Gastroesophageal sphincter (tissue), 4 donors: ENCODE data around the gene WASHC4. TPM values are rescaled to one million over a fixed set of nuclear protein-coding genes. Genes with fewer than 3 reads are reported as not detected.

ENCODE experiments used
- ATAC-seq: fragments of 150-250 bp; one replicate; pipeline ENCODE4 v1.9.1; 2016; ENCODE audit warnings: mild to moderate bottlenecking, moderate library complexity
- H3K27ac ChIP-seq, 4 donors: fragments of 200-600 bp; sonication (generic) in 3 of 4; 1 replicate in 3 of 4; 2 replicates in 1 of 4; pipeline ENCODE4 v1.5.1; 2016 to 2019
- H3K27me3 ChIP-seq: fragments of 200-600 bp; sonication (generic); one replicate; pipeline ENCODE4 v1.5.1; 2019
- H3K36me3 ChIP-seq, 2 donors: fragments of 200-600 bp; sonication (generic); one replicate each; pipeline ENCODE4 v1.5.1; 2019; ENCODE audit warnings: control low read depth in 1 of 2
- H3K4me1 ChIP-seq, 3 donors: fragments of 200-600 bp; sonication (generic); 1 replicate in 2 of 3; 2 replicates in 1 of 3; pipeline ENCODE4 v1.5.1; 2016 to 2019; ENCODE audit warnings: control low read depth in 2 of 3
- H3K4me3 ChIP-seq, 2 donors: fragments of 200-600 bp; sonication (generic); one replicate each; pipeline ENCODE4 v1.5.1; 2019; ENCODE audit warnings: mild to moderate bottlenecking in 1 of 2, moderate library complexity in 1 of 2
- H3K9me3 ChIP-seq, 3 donors: fragments of 200-600 bp; sonication (generic); one replicate each; pipeline ENCODE4 v1.5.1; 2017 to 2019; ENCODE audit warnings: control low read depth in 2 of 3
- EP300 ChIP-seq: sonication (generic); formaldehyde crosslinking; IDR thresholded peaks from one replicate; pipeline ENCODE4 v1.6.1; 2017; ENCODE audit warnings: antibody characterized with exemption, mild to moderate bottlenecking
- POLR2A ChIP-seq, 2 donors: fragments of 450-650 bp; IDR thresholded peaks; one replicate each; pipeline ENCODE4 v1.6.1; 2017; ENCODE audit warnings: antibody characterized with exemption in 2 of 2, mild to moderate bottlenecking in 2 of 2, moderate library complexity in 1 of 2
- POLR2AphosphoS5 ChIP-seq: sonication (generic); formaldehyde crosslinking; IDR thresholded peaks from one replicate; pipeline ENCODE4 v1.6.1; 2017; ENCODE audit warnings: antibody characterized with exemption
- WGBS, 2 donors: methylation state at CpG; one replicate each; pipeline ENCODE4 v1.1.5; 2018; ENCODE audit warnings: low coverage in 1 of 2; 5-methylcytosine and 5-hydroxymethylcytosine counted together
- total RNA-seq, 4 donors: library from RNA; depleted of rRNA; stranded (reverse); fragments of >200 nt; gene quantifications; one replicate each; pipeline ENCODE4 v1.1.0, GENCODE V29; 2016
- TF ChIP-seq, protein P1 (sequence below), 4 experiments: fragments of 200-600 bp in 2 of 4; fragments of 450-650 bp in 2 of 4; sonication (generic) in 1 of 4; IDR thresholded peaks; one replicate each; pipeline ENCODE4 v1.5.1; 2017 to 2019; ENCODE audit warnings: antibody characterized with exemption in 4 of 4, mild to moderate bottlenecking in 2 of 4, moderate library complexity in 2 of 4

WASHC4 gene
- total RNA-seq, 4 donors from 2014 or later: 32.7 to 136 (median 53.6) TPM

DNA sequence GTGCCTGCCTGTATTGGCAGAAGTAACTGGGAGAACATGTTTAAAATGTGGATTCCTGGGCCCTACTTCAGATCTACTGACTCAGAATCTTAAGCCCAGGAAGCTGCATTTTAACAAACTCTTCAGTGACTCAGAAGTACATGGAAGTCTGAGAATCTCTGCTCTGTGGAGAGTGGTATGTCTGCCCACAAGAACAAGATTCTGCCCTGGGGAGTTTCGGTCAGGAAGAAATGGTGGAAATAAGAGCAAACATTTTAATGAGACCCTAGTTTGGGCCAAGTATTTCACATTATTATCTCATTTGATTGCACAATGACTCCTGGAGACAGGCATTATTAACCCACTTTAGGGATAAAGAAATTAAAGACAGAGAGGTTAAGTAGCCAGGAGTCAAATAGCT is 31.4 kb upstream of the WASHC4 start:
- H3K27me3 ChIP-seq: no peaks in the 10 kb centered on the region
- H3K27ac ChIP-seq: no peak overlapping the region
- peaks cover 0 to 15% of the 10 kb centered on the region in 2 donors for H3K36me3 ChIP-seq
- TF ChIP-seq POLR2A (IDR thresholded peaks at IDR 0.05) (no peak), EP300 (no peak), POLR2AphosphoS5 (no peak)
- TF ChIP-seq, protein P1, sequence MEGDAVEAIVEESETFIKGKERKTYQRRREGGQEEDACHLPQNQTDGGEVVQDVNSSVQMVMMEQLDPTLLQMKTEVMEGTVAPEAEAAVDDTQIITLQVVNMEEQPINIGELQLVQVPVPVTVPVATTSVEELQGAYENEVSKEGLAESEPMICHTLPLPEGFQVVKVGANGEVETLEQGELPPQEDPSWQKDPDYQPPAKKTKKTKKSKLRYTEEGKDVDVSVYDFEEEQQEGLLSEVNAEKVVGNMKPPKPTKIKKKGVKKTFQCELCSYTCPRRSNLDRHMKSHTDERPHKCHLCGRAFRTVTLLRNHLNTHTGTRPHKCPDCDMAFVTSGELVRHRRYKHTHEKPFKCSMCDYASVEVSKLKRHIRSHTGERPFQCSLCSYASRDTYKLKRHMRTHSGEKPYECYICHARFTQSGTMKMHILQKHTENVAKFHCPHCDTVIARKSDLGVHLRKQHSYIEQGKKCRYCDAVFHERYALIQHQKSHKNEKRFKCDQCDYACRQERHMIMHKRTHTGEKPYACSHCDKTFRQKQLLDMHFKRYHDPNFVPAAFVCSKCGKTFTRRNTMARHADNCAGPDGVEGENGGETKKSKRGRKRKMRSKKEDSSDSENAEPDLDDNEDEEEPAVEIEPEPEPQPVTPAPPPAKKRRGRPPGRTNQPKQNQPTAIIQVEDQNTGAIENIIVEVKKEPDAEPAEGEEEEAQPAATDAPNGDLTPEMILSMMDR (IDR thresholded peaks at IDR 0.05): no peak
- no peaks in the 10 kb centered on the region for H3K9me3 ChIP-seq
- ATAC-seq: no peak
- H3K4me1 ChIP-seq: no peaks in the 10 kb centered on the region
- 83 to 88% methylated on average over 1 of the region's 1 CpG for WGBS, 2 donors
- no peak overlapping the region for H3K4me3 ChIP-seq

- H3K9me3 ChIP-seq: no peaks in the 10 kb centered on the region
- TF ChIP-seq, protein P1 (IDR thresholded peaks at IDR 0.05): no peak
- ATAC-seq: no peak
- no peak overlapping the region for H3K4me3 ChIP-seq
- H3K4me1 ChIP-seq: no peaks in the 10 kb centered on the region
- no peak overlapping the region for H3K27ac ChIP-seq
- no peaks in the 10 kb centered on the region for H3K27me3 ChIP-seq
- 75 to 87% methylated on average over 3 of the region's 3 CpGs for WGBS, 2 donors
- peaks cover 0 to 15% of the 10 kb centered on the region in 2 donors for H3K36me3 ChIP-seq
Measured at GRCh38 chr12:105076913-105077312, 30.6 kb upstream of the WASHC4 start.

DNA sequence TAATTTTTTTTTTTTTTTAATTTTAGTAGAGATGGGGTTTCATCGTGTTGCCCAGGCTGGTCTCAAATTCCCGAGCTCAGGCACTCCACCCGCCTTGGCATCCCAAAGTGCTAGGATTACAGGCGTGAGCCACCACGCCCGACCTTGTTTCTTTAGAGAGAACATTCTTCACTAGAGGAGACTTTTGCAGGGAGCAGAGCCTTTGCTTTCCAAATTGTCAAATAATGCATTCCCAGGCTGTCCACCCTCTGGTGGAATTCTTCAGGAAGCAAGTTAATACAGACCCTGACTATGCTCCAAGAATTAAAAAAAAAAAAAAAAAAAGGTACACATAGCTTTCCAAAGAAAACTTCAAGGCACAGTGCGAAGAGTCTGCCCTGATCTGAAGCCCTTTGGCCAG is 30.1 kb upstream of the WASHC4 start:
- Histone ChIP-seq H3K4me3 (no peak overlapping the region), H3K9me3 (no peaks in the 10 kb centered on the region), H3K36me3 (peaks cover 0 to 15% of the 10 kb centered on the region in 2 donors), H3K27me3 (no peaks in the 10 kb centered on the region), H3K4me1 (no peaks in the 10 kb centered on the region), H3K27ac (no peak overlapping the region)
- no peak for ATAC-seq
- WGBS, 2 donors: 17 to 55% methylated on average over 1 to 2 of the region's 7 CpGs
- TF ChIP-seq EP300 (no peak), POLR2AphosphoS5 (no peak), POLR2A (IDR thresholded peaks at IDR 0.05) (no peak)
- TF ChIP-seq, protein P1 (IDR thresholded peaks at IDR 0.05): no peak

DNA sequence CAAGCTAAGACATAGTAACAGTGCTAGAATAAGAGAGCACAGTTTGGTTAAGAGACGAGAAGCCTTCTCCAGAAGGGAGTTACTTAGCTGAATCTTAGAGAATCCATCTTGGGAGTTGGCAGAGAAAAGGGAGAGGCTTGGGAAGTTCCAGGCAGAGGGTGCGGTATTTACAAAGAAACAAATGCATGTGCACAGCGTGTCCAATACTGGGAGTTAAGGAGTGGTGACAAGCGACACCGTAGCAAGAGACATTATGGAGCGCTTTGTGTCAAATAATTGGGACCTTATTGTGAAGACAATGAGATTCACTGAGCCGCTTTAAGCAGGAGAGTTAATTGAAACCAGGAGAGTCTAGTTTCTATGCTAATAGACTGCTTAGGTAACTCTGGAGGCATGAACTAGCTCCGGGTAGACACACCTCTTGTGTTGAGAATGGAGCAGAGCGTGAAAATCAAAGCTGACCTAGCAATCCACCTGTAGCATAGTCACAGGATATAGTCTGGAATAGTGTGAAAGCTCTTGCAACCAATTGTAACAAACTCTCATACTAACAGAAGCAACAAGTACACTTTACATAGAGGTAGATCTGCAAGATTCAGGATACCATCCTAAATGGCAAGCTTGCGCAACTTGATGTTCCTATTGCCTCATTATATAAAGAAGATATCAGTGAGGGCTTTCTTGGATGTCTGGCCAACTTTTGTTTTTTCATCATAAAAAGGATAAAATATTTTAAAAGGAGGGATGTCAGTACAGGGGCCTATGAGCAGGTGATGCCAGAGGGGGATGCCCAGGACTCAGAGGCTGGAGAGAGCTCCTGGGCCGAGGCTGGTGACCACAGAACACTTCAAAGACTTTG is 28.6 kb upstream of the WASHC4 start:
- Histone ChIP-seq H3K27me3 (no peaks in the 10 kb centered on the region), H3K9me3 (no peaks in the 10 kb centered on the region), H3K4me3 (no peak overlapping the region), H3K4me1 (peaks cover 0 to 15% (median 4%) of the 10 kb centered on the region in 3 donors), H3K36me3 (no peaks in the 10 kb centered on the region), H3K27ac (no peak overlapping the region)
- WGBS, 2 donors: 75 to 85% methylated on average over 5 to 10 of the region's 11 CpGs
- no peak for ATAC-seq
- TF ChIP-seq, protein P1 (IDR thresholded peaks at IDR 0.05): no peak
- TF ChIP-seq EP300: no peak
- no peak for TF ChIP-seq POLR2A (IDR thresholded peaks at IDR 0.05)
- no peak for TF ChIP-seq POLR2AphosphoS5

DNA sequence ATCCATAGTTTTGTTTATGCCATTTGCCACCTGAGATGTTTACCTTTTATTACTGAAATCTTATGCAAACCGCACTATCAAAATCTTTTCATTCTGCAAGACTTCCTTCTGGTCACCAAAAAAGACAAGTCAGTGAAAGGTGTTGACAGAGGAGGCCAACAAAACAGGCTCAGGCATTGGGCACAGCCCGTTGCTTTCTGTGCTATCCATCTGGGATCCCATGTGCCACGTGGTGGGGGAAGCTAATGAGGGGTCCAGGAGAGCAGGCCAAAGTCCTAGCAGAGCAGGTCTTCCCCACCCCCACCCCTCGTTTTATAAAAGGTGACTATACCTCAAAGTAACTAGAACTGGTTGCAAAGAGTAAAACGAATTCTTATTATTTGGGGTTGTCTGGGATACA is 24.5 kb upstream of the WASHC4 start:
- Histone ChIP-seq H3K36me3 (no peaks in the 10 kb centered on the region), H3K9me3 (no peaks in the 10 kb centered on the region), H3K4me3 (peak overlapping the region in 1 of 2 donors; percentile 67), H3K27ac (peak overlapping the region in 3 of 4 donors; percentile 20 to 81 (median 74)), H3K27me3 (no peaks in the 10 kb centered on the region), H3K4me1 (peaks cover 0 to 23% (median 4%) of the 10 kb centered on the region in 3 donors)
- no peak for TF ChIP-seq EP300
- no peak for TF ChIP-seq POLR2AphosphoS5
- TF ChIP-seq, protein P1 (IDR thresholded peaks at IDR 0.05): no peak
- no peak for TF ChIP-seq POLR2A (IDR thresholded peaks at IDR 0.05)
- WGBS, 2 donors: 62 to 68% methylated on average over 5 of the region's 5 CpGs
- no peak for ATAC-seq
